CD14-positive monocyte (primary cell): ENCODE results near the gene PUSL1. TPM values are rescaled to one million over a fixed set of nuclear protein-coding genes. Genes with fewer than 3 reads are reported as not detected.
A peak's percentile ranks its signal among the peaks of the same experiment; 100 is the strongest.

Experiments used
- DNase-seq, 3 donors: peaks; one replicate each; pipeline ENCODE4 v3.0.0-alpha.2; 2011 to 2022
- H2AFZ ChIP-seq: 2 replicates; pipeline ENCODE4 v1.6.0; 2012; ENCODE audit warnings: mild to moderate bottlenecking, low read depth, low read length, inconsistent platforms; ENCODE audit not compliant: insufficient read depth, poor library complexity, severe bottlenecking
- H3K27ac ChIP-seq, 2 donors: 1 replicate in 1 of 2; 2 replicates in 1 of 2; pipeline ENCODE4 v1.5.1; 2012 to 2013; ENCODE audit warnings: low read length in 2 of 2, control low read depth in 1 of 2, inconsistent platforms in 1 of 2, low read depth in 1 of 2, mild to moderate bottlenecking in 1 of 2
- H3K27me3 ChIP-seq, 2 donors: one replicate each; pipeline versions ENCODE4 v1.6.0 to v1.6.1; 2011 to 2013; ENCODE audit warnings: low read length in 2 of 2; ENCODE audit not compliant: control insufficient read depth in 2 of 2, insufficient read depth in 2 of 2
- H3K36me3 ChIP-seq, 2 donors: replicated peaks in 1 of 2; 1 replicate in 1 of 2; 2 replicates in 1 of 2; pipeline versions ENCODE4 v1.5.1 to v1.6.1; 2012 to 2013; ENCODE audit warnings: low read length in 2 of 2, control low read depth in 1 of 2, inconsistent platforms in 1 of 2, mild to moderate bottlenecking in 1 of 2; ENCODE audit not compliant: insufficient read depth in 2 of 2, control insufficient read depth in 1 of 2
- H3K4me1 ChIP-seq, 2 donors: 1 replicate in 1 of 2; 2 replicates in 1 of 2; pipeline versions ENCODE4 v1.5.1 to v1.6.1; 2012 to 2013; ENCODE audit warnings: low read length in 2 of 2, control low read depth in 1 of 2, inconsistent platforms in 1 of 2, mild to moderate bottlenecking in 1 of 2, moderate library complexity in 1 of 2; ENCODE audit not compliant: insufficient read depth in 2 of 2, control insufficient read depth in 1 of 2
- H3K4me2 ChIP-seq: replicated peaks from 2 replicates; pipeline ENCODE3; 2012; ENCODE audit warnings: low read length, moderate library complexity, mild to moderate bottlenecking; ENCODE audit not compliant: poor library complexity, severe bottlenecking; ENCODE audit errors: extremely low read depth
- H3K4me3 ChIP-seq, 3 experiments: fragments of 200-600 bp in 1 of 3; sonication (generic) in 1 of 3; replicated peaks in 1 of 3; 1 replicate in 2 of 3; 2 replicates in 1 of 3; pipeline ENCODE4 v1.5.1; 2011 to 2013; ENCODE audit warnings: low read length in 3 of 3, mild to moderate bottlenecking in 3 of 3, control low read depth in 2 of 3, low read depth in 2 of 3, inconsistent platforms in 1 of 3, moderate library complexity in 1 of 3
- H3K79me2 ChIP-seq: 2 replicates; pipeline ENCODE4 v1.6.0; 2012; ENCODE audit warnings: mild to moderate bottlenecking, control low read depth, inconsistent platforms, low read length, moderate library complexity; ENCODE audit not compliant: insufficient read depth
- H3K9ac ChIP-seq: 2 replicates; pipeline ENCODE4 v1.6.0; 2017; ENCODE audit warnings: low read length, mild to moderate bottlenecking; ENCODE audit not compliant: insufficient read depth, poor library complexity, severe bottlenecking
- H3K9me3 ChIP-seq, 2 donors: replicated peaks in 1 of 2; 1 replicate in 1 of 2; 2 replicates in 1 of 2; pipeline versions ENCODE4 v1.5.1 to v1.6.1; 2012 to 2013; ENCODE audit warnings: low read length in 2 of 2, control low read depth in 1 of 2; ENCODE audit not compliant: control insufficient read depth in 1 of 2, insufficient read depth in 1 of 2
- H4K20me1 ChIP-seq: 2 replicates; pipeline ENCODE4 v1.6.0; 2012; ENCODE audit warnings: mild to moderate bottlenecking, low read length, control low read depth, moderate library complexity; ENCODE audit not compliant: insufficient read depth
- H3K27ac Mint-ChIP-seq, 7 donors: one replicate each; pipeline ENCODE4 v1.8.0; 2020; ENCODE audit warnings: mild to moderate bottlenecking in 7 of 7, mixed read lengths in 7 of 7, moderate library complexity in 6 of 7, inconsistent platforms in 2 of 7
- H3K27me3 Mint-ChIP-seq, 3 donors: one replicate each; pipeline ENCODE4 v1.8.0; 2021 to 2022; ENCODE audit warnings: low read depth in 3 of 3, mild to moderate bottlenecking in 3 of 3, mixed read lengths in 3 of 3, moderate library complexity in 3 of 3, inconsistent platforms in 1 of 3
- H3K36me3 Mint-ChIP-seq, 2 donors: one replicate each; pipeline ENCODE4 v1.8.0; 2020; ENCODE audit warnings: mixed read lengths in 2 of 2, inconsistent platforms in 1 of 2, mild to moderate bottlenecking in 1 of 2
- H3K4me1 Mint-ChIP-seq: one replicate; pipeline ENCODE4 v1.8.0; 2020; ENCODE audit warnings: mild to moderate bottlenecking, mixed read lengths
- H3K4me3 Mint-ChIP-seq, 2 donors: one replicate each; pipeline ENCODE4 v1.8.0; 2020; ENCODE audit warnings: mild to moderate bottlenecking in 2 of 2, mixed read lengths in 2 of 2, moderate library complexity in 1 of 2
- H3K9me3 Mint-ChIP-seq, 7 donors: one replicate each; pipeline ENCODE4 v1.8.0; 2020 to 2022; ENCODE audit warnings: mixed read lengths in 7 of 7, mild to moderate bottlenecking in 6 of 7, moderate library complexity in 6 of 7, inconsistent platforms in 2 of 7
- WGBS: methylation state at CpG from one replicate; pipeline ENCODE4 v1.1.5; 2013; ENCODE audit warnings: missing lambda C conversion rate; ENCODE audit not compliant: insufficient coverage; 5-methylcytosine and 5-hydroxymethylcytosine counted together
- intact Hi-C, 2 donors: fragments of 100-400 bp; cut with micrococcal nuclease; formaldehyde crosslinking; loops; one replicate each; pipeline versions ENCODE4 v1.15.0 to v1.15.1; 2023
- polyA plus RNA-seq, 3 donors: library from polyadenylated mRNA; depleted of rRNA in 1 of 3; unstranded in 2 of 3; stranded (reverse) in 1 of 3; fragments of 300-500 nt in 2 of 3; fragments of >200 nt in 1 of 3; fragmentation: Illumina TruSeq in 2 of 3; gene quantifications; 1 replicate in 2 of 3; 2 replicates in 1 of 3; pipeline ENCODE4 v1.2.3, GENCODE V29; 2012 to 2021
- TF ChIP-seq, protein P1 (sequence below): fragments of 200-600 bp; IDR thresholded peaks from one replicate; pipeline ENCODE4 v1.8.0; 2022; ENCODE audit warnings: antibody characterized with exemption, mild to moderate bottlenecking

Gene PUSL1
- polyA plus RNA-seq, 3 donors: 13.8 to 27.4 (median 14.8) TPM

DNA sequence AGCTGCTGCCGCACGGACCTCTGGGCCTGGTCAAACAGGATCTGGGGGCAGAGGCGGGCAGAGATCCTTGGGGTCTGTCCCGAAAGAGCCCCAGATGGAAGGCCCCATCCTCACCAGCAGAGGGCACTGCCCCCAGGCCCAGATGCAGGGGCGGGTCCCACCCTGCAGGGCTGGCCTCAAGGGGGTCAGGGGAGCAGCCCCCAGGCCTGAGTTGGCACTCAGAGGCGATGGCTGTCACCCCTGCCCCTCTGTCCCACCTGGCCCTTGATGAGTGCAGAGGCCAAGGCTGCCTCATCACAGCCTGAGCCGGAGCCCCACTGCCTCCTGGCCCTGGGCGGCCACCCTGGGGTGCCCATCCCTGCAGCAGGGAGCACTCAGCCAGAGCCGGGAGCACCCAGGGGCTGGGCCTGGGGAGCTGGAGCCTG lies 6.4 kb upstream of the PUSL1 start:
- no peaks in the 10 kb centered on the region for H3K9me3 Mint-ChIP-seq
- H3K27ac Mint-ChIP-seq: no peak overlapping the region
- H3K27me3 Mint-ChIP-seq: peaks cover 0 to 6% (median 2%) of the 10 kb centered on the region in 3 donors
- H3K9ac ChIP-seq: no peak overlapping the region
- H3K9me3 ChIP-seq: no peaks in the 10 kb centered on the region
- peaks cover 6 to 9% of the 10 kb centered on the region in 2 donors for H3K36me3 ChIP-seq
- no peak overlapping the region for H2AFZ ChIP-seq
- no peak for DNase-seq
- intact Hi-C loops: no loop called here
- no peak overlapping the region for H3K27ac ChIP-seq
- 95% methylated on average over 5 of the region's 9 CpGs for WGBS
- H3K36me3 Mint-ChIP-seq: peaks cover 0 to 15% of the 10 kb centered on the region in 2 donors
- TF ChIP-seq, protein P1, sequence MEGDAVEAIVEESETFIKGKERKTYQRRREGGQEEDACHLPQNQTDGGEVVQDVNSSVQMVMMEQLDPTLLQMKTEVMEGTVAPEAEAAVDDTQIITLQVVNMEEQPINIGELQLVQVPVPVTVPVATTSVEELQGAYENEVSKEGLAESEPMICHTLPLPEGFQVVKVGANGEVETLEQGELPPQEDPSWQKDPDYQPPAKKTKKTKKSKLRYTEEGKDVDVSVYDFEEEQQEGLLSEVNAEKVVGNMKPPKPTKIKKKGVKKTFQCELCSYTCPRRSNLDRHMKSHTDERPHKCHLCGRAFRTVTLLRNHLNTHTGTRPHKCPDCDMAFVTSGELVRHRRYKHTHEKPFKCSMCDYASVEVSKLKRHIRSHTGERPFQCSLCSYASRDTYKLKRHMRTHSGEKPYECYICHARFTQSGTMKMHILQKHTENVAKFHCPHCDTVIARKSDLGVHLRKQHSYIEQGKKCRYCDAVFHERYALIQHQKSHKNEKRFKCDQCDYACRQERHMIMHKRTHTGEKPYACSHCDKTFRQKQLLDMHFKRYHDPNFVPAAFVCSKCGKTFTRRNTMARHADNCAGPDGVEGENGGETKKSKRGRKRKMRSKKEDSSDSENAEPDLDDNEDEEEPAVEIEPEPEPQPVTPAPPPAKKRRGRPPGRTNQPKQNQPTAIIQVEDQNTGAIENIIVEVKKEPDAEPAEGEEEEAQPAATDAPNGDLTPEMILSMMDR: peak; percentile 53
- H3K4me1 Mint-ChIP-seq: peaks cover 27% of the 10 kb centered on the region
- no peak overlapping the region for H3K4me3 ChIP-seq
- H3K4me3 Mint-ChIP-seq: no peak overlapping the region
- H3K4me2 ChIP-seq: no peak overlapping the region
- H3K27me3 ChIP-seq: no peaks in the 10 kb centered on the region
- peaks cover 42% of the 10 kb centered on the region for H3K79me2 ChIP-seq
- peaks cover 29 to 39% of the 10 kb centered on the region in 2 donors for H3K4me1 ChIP-seq
- peaks cover 55% of the 10 kb centered on the region for H4K20me1 ChIP-seq

DNA sequence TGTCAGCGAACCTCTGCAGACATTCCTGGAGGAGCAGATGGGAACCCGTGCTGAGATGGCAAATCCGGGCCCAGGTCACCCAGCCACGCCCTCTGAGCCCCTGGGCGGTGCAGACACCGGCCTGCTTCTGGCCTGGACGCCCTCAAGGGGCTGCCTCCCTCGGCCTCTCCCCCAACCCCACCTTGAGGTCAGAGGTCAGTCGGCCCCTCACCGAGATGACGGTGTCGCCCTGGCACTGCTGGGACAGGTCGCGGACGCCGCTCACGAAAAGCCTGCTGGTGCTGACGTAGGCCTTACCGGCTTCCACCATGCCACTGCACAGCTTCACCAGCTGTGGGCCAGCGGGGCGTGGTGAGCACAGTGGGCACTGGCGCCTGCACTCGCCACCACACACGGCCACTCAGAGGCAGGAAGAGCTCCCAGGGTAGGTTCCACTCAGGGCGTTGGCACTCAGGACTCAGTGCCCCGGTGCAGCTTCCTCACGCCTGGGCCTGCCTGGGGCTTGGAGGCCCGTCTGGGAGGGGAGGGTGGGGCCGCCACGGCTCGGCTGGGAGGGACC lies 5.4 kb upstream of the PUSL1 start:
- Histone ChIP-seq H3K4me2 (no peak overlapping the region), H3K36me3 (peaks cover 0 to 4% of the 10 kb centered on the region in 2 donors), H3K79me2 (peaks cover 46% of the 10 kb centered on the region), H3K4me1 (peaks cover 32 to 42% of the 10 kb centered on the region in 2 donors), H2AFZ (no peak overlapping the region), H3K27ac (no peak overlapping the region), H3K9me3 (no peaks in the 10 kb centered on the region), H4K20me1 (peaks cover 58% of the 10 kb centered on the region), H3K27me3 (no peaks in the 10 kb centered on the region), H3K9ac (no peak overlapping the region), H3K4me3 (no peak overlapping the region)
- Mint-ChIP-seq H3K27ac (no peak overlapping the region), H3K9me3 (no peaks in the 10 kb centered on the region), H3K27me3 (peaks cover 0 to 6% (median 2%) of the 10 kb centered on the region in 3 donors), H3K36me3 (peaks cover 0 to 14% of the 10 kb centered on the region in 2 donors), H3K4me3 (no peak overlapping the region), H3K4me1 (peaks cover 29% of the 10 kb centered on the region)
- no peak for DNase-seq
- 88% methylated on average over 25 of the region's 31 CpGs for WGBS
- TF ChIP-seq, protein P1: no peak
- intact Hi-C loops: no loop called here
